Activated naive CD8-positive, alpha-beta T cell (primary cell): ENCODE measurements around the gene LRRC14B.

Experiments
- H3K27ac Mint-ChIP-seq: one replicate; pipeline ENCODE4 v1.8.0; 2021; ENCODE audit warnings: mixed read lengths
- H3K27me3 Mint-ChIP-seq: one replicate; pipeline ENCODE4 v1.8.0; 2021; ENCODE audit warnings: mixed read lengths
- H3K36me3 Mint-ChIP-seq: one replicate; pipeline ENCODE4 v1.8.0; 2021; ENCODE audit warnings: mixed read lengths
- H3K4me1 Mint-ChIP-seq: one replicate; pipeline ENCODE4 v1.8.0; 2021; ENCODE audit warnings: low read depth, mixed read lengths
- H3K4me3 Mint-ChIP-seq: one replicate; pipeline ENCODE4 v1.8.0; 2021; ENCODE audit warnings: mild to moderate bottlenecking, mixed read lengths
- H3K9me3 Mint-ChIP-seq: one replicate; pipeline ENCODE4 v1.8.0; 2021; ENCODE audit warnings: low read depth, mixed read lengths

Gene LRRC14B

GRCh38 chr5:178110-178509, 13.2 kb upstream of the LRRC14B start:
- no peaks in the 10 kb centered on the region for H3K36me3 Mint-ChIP-seq
- H3K27ac Mint-ChIP-seq = no peak overlapping the region
- H3K9me3 Mint-ChIP-seq = no peaks in the 10 kb centered on the region
- H3K27me3 Mint-ChIP-seq = no peaks in the 10 kb centered on the region
- H3K4me3 Mint-ChIP-seq = no peak overlapping the region
- H3K4me1 Mint-ChIP-seq = no peaks in the 10 kb centered on the region

GRCh38 chr5:179401-179800, 11.9 kb upstream of the LRRC14B start:
- Mint-ChIP-seq H3K4me3 (no peak overlapping the region), H3K4me1 (no peaks in the 10 kb centered on the region), H3K27ac (no peak overlapping the region), H3K9me3 (no peaks in the 10 kb centered on the region), H3K36me3 (no peaks in the 10 kb centered on the region), H3K27me3 (no peaks in the 10 kb centered on the region)

GRCh38 chr5:180286-180918, 10.9 kb upstream of the LRRC14B start:
- H3K4me3 Mint-ChIP-seq = no peak overlapping the region
- no peaks in the 10 kb centered on the region for H3K4me1 Mint-ChIP-seq
- no peaks in the 10 kb centered on the region for H3K9me3 Mint-ChIP-seq
- H3K36me3 Mint-ChIP-seq = no peaks in the 10 kb centered on the region
- H3K27ac Mint-ChIP-seq = no peak overlapping the region
- peaks cover 2% of the 10 kb centered on the region for H3K27me3 Mint-ChIP-seq

GRCh38 chr5:181160-181559, 10.1 kb upstream of the LRRC14B start:
- Mint-ChIP-seq H3K27ac (no peak overlapping the region), H3K36me3 (no peaks in the 10 kb centered on the region), H3K4me3 (no peak overlapping the region), H3K4me1 (no peaks in the 10 kb centered on the region), H3K27me3 (peaks cover 2% of the 10 kb centered on the region), H3K9me3 (no peaks in the 10 kb centered on the region)

- Mint-ChIP-seq H3K27ac (no peak overlapping the region), H3K4me1 (no peaks in the 10 kb centered on the region), H3K27me3 (peaks cover 2% of the 10 kb centered on the region), H3K4me3 (no peak overlapping the region), H3K36me3 (no peaks in the 10 kb centered on the region), H3K9me3 (no peaks in the 10 kb centered on the region)
These were observed 9.7 kb upstream of the LRRC14B start for GRCh38 chr5:181566-181965.

GRCh38 chr5:182126-182525, 9.2 kb upstream of the LRRC14B start:
- H3K36me3 Mint-ChIP-seq = no peaks in the 10 kb centered on the region
- peaks cover 2% of the 10 kb centered on the region for H3K27me3 Mint-ChIP-seq
- no peaks in the 10 kb centered on the region for H3K4me1 Mint-ChIP-seq
- H3K4me3 Mint-ChIP-seq = no peak overlapping the region
- no peak overlapping the region for H3K27ac Mint-ChIP-seq
- H3K9me3 Mint-ChIP-seq = no peaks in the 10 kb centered on the region

- H3K4me1 Mint-ChIP-seq = peaks cover 7% of the 10 kb centered on the region
- no peak overlapping the region for H3K4me3 Mint-ChIP-seq
- H3K27me3 Mint-ChIP-seq = peaks cover 2% of the 10 kb centered on the region
- no peak overlapping the region for H3K27ac Mint-ChIP-seq
- H3K9me3 Mint-ChIP-seq = no peaks in the 10 kb centered on the region
- H3K36me3 Mint-ChIP-seq = no peaks in the 10 kb centered on the region
These were observed 6.8 kb upstream of the LRRC14B start for GRCh38 chr5:184471-184870.

- H3K4me3 Mint-ChIP-seq = no peak overlapping the region
- peaks cover 2% of the 10 kb centered on the region for H3K27me3 Mint-ChIP-seq
- H3K27ac Mint-ChIP-seq = no peak overlapping the region
- no peaks in the 10 kb centered on the region for H3K9me3 Mint-ChIP-seq
- peaks cover 10% of the 10 kb centered on the region for H3K4me1 Mint-ChIP-seq
- H3K36me3 Mint-ChIP-seq = no peaks in the 10 kb centered on the region
These were observed 5.9 kb upstream of the LRRC14B start for GRCh38 chr5:185095-186070.

GRCh38 chr5:186091-187041, 4.9 kb upstream of the LRRC14B start:
- Mint-ChIP-seq H3K36me3 (no peaks in the 10 kb centered on the region), H3K4me3 (no peak overlapping the region), H3K27ac (no peak overlapping the region), H3K9me3 (no peaks in the 10 kb centered on the region), H3K27me3 (peaks cover 2% of the 10 kb centered on the region), H3K4me1 (peaks cover 11% of the 10 kb centered on the region)

GRCh38 chr5:187042-187431, 4.3 kb upstream of the LRRC14B start:
- Mint-ChIP-seq H3K36me3 (no peaks in the 10 kb centered on the region), H3K27me3 (peaks cover 2% of the 10 kb centered on the region), H3K27ac (no peak overlapping the region), H3K9me3 (no peaks in the 10 kb centered on the region), H3K4me3 (no peak overlapping the region), H3K4me1 (peaks cover 11% of the 10 kb centered on the region)

- Mint-ChIP-seq H3K4me3 (peak overlapping the region; percentile 51), H3K4me1 (peaks cover 13% of the 10 kb centered on the region), H3K27ac (no peak overlapping the region), H3K36me3 (no peaks in the 10 kb centered on the region), H3K9me3 (no peaks in the 10 kb centered on the region), H3K27me3 (peaks cover 2% of the 10 kb centered on the region)
These were observed 3.5 kb upstream of the LRRC14B start for GRCh38 chr5:187617-188451.

GRCh38 chr5:188488-189481, 2.5 kb upstream of the LRRC14B start:
- Mint-ChIP-seq H3K27ac (no peak overlapping the region), H3K4me3 (peak overlapping the region; percentile 51)

GRCh38 chr5:189486-189885, 1.8 kb upstream of the LRRC14B start:
- no peak overlapping the region for H3K4me3 Mint-ChIP-seq
- no peaks in the 10 kb centered on the region for H3K36me3 Mint-ChIP-seq
- H3K27me3 Mint-ChIP-seq = peaks cover 2% of the 10 kb centered on the region
- H3K4me1 Mint-ChIP-seq = peaks cover 13% of the 10 kb centered on the region
- no peaks in the 10 kb centered on the region for H3K9me3 Mint-ChIP-seq
- no peak overlapping the region for H3K27ac Mint-ChIP-seq

More at GRCh38 chr5:188488-189481, 2.5 kb upstream of the LRRC14B start:
- Mint-ChIP-seq H3K4me1 (peaks cover 13% of the 10 kb centered on the region), H3K9me3 (no peaks in the 10 kb centered on the region), H3K36me3 (no peaks in the 10 kb centered on the region), H3K27me3 (peaks cover 2% of the 10 kb centered on the region)
